Right lobe of liver (tissue), 6 donors: ENCODE results near the gene RUNX2. TPM values are rescaled to one million over a fixed set of nuclear protein-coding genes. Genes with fewer than 3 reads are reported as not detected.

ENCODE experiments used
- ATAC-seq, 4 donors: fragments of 200-7000 bp; cut with Tn5 transposase; one replicate each; pipeline ENCODE4 v1.9.1; 2020; ENCODE audit warnings: mild to moderate bottlenecking in 4 of 4, moderate library complexity in 4 of 4
- DNase-seq, 3 donors: peaks; one replicate each; pipeline ENCODE4 v3.0.0-alpha.2; 2020
- H3K27ac ChIP-seq, 3 donors: fragments of 200-600 bp; one replicate each; pipeline ENCODE4 v1.8.0; 2022
- H3K27me3 ChIP-seq, 2 donors: fragments of 200-600 bp; one replicate each; pipeline ENCODE4 v1.8.0; 2022
- H3K36me3 ChIP-seq, 4 donors: fragments of 200-600 bp; sonication (generic) in 1 of 4; one replicate each; pipeline versions ENCODE4 v1.5.1 to v1.8.0; 2017 to 2022; ENCODE audit warnings: control low read depth in 1 of 4
- H3K4me1 ChIP-seq, 4 donors: fragments of 200-600 bp; sonication (generic) in 1 of 4; one replicate each; pipeline versions ENCODE4 v1.5.1 to v1.8.0; 2017 to 2022; ENCODE audit warnings: control low read depth in 1 of 4
- H3K4me3 ChIP-seq, 3 donors: fragments of 200-600 bp; one replicate each; pipeline ENCODE4 v1.8.0; 2022
- H3K9me3 ChIP-seq, 4 donors: fragments of 200-600 bp; sonication (generic) in 1 of 4; one replicate each; pipeline versions ENCODE4 v1.5.1 to v1.8.0; 2017 to 2022; ENCODE audit warnings: control low read depth in 1 of 4
- CTCF ChIP-seq, 4 donors: fragments of 200-600 bp in 3 of 4; fragments of 450-650 bp in 1 of 4; IDR thresholded peaks; one replicate each; pipeline versions ENCODE4 v1.5.1 to v1.8.0; 2016 to 2022; ENCODE audit warnings: antibody characterized with exemption in 4 of 4, mild to moderate bottlenecking in 2 of 4
- POLR2A ChIP-seq: fragments of 450-650 bp; IDR thresholded peaks from one replicate; pipeline ENCODE4 v1.6.1; 2017; ENCODE audit warnings: antibody characterized with exemption, mild to moderate bottlenecking
- WGBS: methylation state at CpG from one replicate; pipeline ENCODE4 v1.1.6; 2018; ENCODE audit warnings: low coverage, low lambda C conversion rate; ENCODE audit not compliant: insufficient coverage; ENCODE audit errors: missing lambda C conversion rate; 5-methylcytosine and 5-hydroxymethylcytosine counted together
- intact Hi-C, 2 donors: fragments of 100-400 bp; cut with DNase I; formaldehyde crosslinking; loops; one replicate each; pipeline versions ENCODE4 v1.11.2 to v1.14.1; 2022
- total RNA-seq, 6 experiments: library from RNA; depleted of rRNA in 2 of 6; stranded (reverse); fragments of >200 nt in 2 of 6; fragmentation: NEBNext Ultra II Directional in 3 of 6; extraction: Animal tissue kit (Norgen Biotek cat#: 25700) in 3 of 6; gene quantifications; one replicate each; pipeline versions ENCODE4 v1.1.0 to v1.2.4, GENCODE V29; 2016 to 2023
- donor health status: DM: no; HTN: yes; CAD: no.
- donor health status: DM: no; HTN: no; CAD: no.
- donor health status: DM: no; HTN: no; CAD: no.
- donor health status: DM: no; HTN: yes; CAD: no.
- donor health status: DM: no; HTN: yes; CAD: no.

Gene RUNX2
- total RNA-seq, 6 experiments from 2014 or later = 0.15 to 0.80 (median 0.43) TPM

GRCh38 chr6:45633272-45633908 lies 305.3 kb downstream of the RUNX2 start:
- WGBS = 47% methylated on average over 6 of the region's 6 CpGs
- ATAC-seq = no peak

GRCh38 chr6:45634231-45634630 lies 306.1 kb downstream of the RUNX2 start:
- WGBS = 74% methylated on average over 4 of the region's 4 CpGs
- TF ChIP-seq POLR2A (no peak), CTCF (IDR thresholded peaks at IDR 0.05) (no peak)

More at GRCh38 chr6:45633272-45633908, 305.3 kb downstream of the RUNX2 start:
- Histone ChIP-seq H3K27ac (no peak overlapping the region), H3K27me3 (no peaks in the 10 kb centered on the region), H3K4me3 (no peak overlapping the region), H3K36me3 (no peaks in the 10 kb centered on the region), H3K9me3 (no peaks in the 10 kb centered on the region), H3K4me1 (no peaks in the 10 kb centered on the region)
- TF ChIP-seq CTCF (IDR thresholded peaks at IDR 0.05) = no peak
- TF ChIP-seq POLR2A = no peak
- intact Hi-C loops = no loop called here
- no peak for DNase-seq

GRCh38 chr6:45635284-45635867 lies 307.2 kb downstream of the RUNX2 start:
- intact Hi-C loops = no loop called here
- H3K4me3 ChIP-seq = no peak overlapping the region
- ATAC-seq (no peak), DNase-seq (no peak)
- no peaks in the 10 kb centered on the region for H3K36me3 ChIP-seq
- no peaks in the 10 kb centered on the region for H3K4me1 ChIP-seq
- WGBS = 58% methylated on average over 8 of the region's 8 CpGs
- no peak for TF ChIP-seq CTCF (IDR thresholded peaks at IDR 0.05)
- TF ChIP-seq POLR2A = no peak
- no peaks in the 10 kb centered on the region for H3K9me3 ChIP-seq
- no peaks in the 10 kb centered on the region for H3K27me3 ChIP-seq
- H3K27ac ChIP-seq = no peak overlapping the region

More at GRCh38 chr6:45634231-45634630, 306.1 kb downstream of the RUNX2 start:
- DNase-seq (no peak), ATAC-seq (no peak)
- Histone ChIP-seq H3K27me3 (no peaks in the 10 kb centered on the region), H3K9me3 (no peaks in the 10 kb centered on the region), H3K4me1 (no peaks in the 10 kb centered on the region), H3K4me3 (no peak overlapping the region), H3K27ac (no peak overlapping the region), H3K36me3 (no peaks in the 10 kb centered on the region)
- intact Hi-C loops = no loop called here

GRCh38 chr6:45637056-45637455 lies 308.9 kb downstream of the RUNX2 start:
- 62% methylated on average over 3 of the region's 3 CpGs for WGBS
- Histone ChIP-seq H3K36me3 (no peaks in the 10 kb centered on the region), H3K4me3 (no peak overlapping the region), H3K27me3 (no peaks in the 10 kb centered on the region), H3K9me3 (no peaks in the 10 kb centered on the region), H3K27ac (no peak overlapping the region), H3K4me1 (no peaks in the 10 kb centered on the region)
- ATAC-seq (no peak), DNase-seq (no peak)
- no peak for TF ChIP-seq CTCF (IDR thresholded peaks at IDR 0.05)
- no peak for TF ChIP-seq POLR2A
- intact Hi-C loops = no loop called here
